ENCODE results near the gene RGS19. TPM values are rescaled to one million over a fixed set of nuclear protein-coding genes. Genes with fewer than 3 reads are reported as not detected.
A peak's percentile ranks its signal among the peaks of the same experiment; 100 is the strongest.

RGS19 gene
- total RNA-seq, 1 experiment from 2014 or later = 17.2 TPM

DNA sequence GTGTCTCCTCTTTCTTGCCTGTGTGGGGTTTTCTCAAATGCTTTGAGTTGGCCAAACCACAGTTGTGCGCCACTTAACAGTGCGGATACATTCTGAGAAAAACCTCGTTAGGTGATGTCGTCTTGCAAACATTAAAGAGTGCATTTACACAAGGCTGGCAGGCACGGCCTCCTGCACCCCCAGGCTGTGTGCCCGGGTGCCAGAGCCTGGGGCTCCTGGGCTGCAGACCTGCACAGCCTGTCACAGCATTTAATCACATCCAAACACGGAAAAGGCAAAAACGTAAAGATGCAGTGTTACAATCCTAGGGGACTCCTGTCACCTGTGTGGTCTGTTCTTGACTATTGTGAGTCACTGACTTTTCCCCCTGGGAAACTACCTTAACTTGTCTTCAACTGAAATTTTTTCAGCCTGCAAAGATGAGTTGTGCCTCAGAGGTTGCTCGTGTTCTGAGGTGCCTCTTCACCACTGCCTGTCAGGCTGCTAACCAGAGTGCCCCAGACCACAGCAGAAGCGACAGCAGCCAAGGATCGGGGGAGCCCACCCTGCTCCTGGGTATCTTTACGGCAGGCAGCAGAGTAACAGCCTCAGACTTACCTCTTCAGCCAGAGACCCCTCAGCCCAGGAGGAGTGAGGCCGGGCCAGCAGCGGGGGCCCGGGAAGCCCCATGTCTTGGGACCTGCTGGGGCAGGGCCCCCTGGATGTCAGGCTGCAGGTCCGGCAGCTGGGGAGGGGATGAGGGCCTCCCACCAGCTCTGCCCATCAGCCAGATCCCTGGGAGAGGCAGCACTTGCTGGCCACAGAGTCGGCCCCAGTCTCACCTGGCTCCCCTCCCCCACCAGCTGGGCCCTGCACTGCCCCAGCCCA lies 44.0 kb downstream of the RGS19 start:
- CTCF ChIA-PET = no interaction called here

DNA sequence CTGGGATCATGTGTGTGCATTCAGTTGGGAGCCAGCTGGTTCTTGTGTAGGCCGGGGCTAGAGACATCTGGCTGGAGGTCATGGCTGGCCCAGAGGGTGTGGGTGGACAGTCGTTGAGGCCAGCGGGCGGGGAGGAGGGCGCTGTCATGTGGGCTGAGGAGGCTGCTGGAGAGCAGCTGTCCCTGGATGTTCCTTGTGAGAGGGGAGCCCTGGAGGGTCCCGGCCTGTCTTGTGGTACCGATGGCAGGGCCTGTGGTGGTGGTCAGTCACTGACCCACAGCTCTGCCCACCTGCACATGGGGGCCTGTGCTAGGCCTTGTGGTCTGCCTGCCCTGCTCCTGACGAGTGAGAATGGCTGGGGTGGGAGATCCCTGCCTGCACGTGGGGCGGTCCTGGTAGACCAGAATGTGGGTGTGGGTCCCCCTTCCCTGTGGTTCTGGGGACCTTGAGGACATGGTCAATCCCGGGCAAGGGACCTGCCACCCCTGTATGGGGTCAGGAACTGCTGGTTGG lies 45.3 kb downstream of the RGS19 start:
- H3K27me3 Mint-ChIP-seq (ENCODE audit: unreplicated experiment) = peaks cover 9% of the 10 kb centered on the region
- no peak for DNase-seq
- peak overlapping the region; percentile 12 for H3K27ac Mint-ChIP-seq (ENCODE audit: unreplicated experiment)
- CTCF ChIA-PET = no interaction called here
- H3K4me1 Mint-ChIP-seq (ENCODE audit: low read depth, unreplicated experiment) = peaks cover 6% of the 10 kb centered on the region
- TF ChIP-seq, protein P1, sequence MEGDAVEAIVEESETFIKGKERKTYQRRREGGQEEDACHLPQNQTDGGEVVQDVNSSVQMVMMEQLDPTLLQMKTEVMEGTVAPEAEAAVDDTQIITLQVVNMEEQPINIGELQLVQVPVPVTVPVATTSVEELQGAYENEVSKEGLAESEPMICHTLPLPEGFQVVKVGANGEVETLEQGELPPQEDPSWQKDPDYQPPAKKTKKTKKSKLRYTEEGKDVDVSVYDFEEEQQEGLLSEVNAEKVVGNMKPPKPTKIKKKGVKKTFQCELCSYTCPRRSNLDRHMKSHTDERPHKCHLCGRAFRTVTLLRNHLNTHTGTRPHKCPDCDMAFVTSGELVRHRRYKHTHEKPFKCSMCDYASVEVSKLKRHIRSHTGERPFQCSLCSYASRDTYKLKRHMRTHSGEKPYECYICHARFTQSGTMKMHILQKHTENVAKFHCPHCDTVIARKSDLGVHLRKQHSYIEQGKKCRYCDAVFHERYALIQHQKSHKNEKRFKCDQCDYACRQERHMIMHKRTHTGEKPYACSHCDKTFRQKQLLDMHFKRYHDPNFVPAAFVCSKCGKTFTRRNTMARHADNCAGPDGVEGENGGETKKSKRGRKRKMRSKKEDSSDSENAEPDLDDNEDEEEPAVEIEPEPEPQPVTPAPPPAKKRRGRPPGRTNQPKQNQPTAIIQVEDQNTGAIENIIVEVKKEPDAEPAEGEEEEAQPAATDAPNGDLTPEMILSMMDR (IDR thresholded peaks at IDR 0.05; ENCODE audit: unreplicated experiment) = no peak
- peaks cover 92% of the 10 kb centered on the region for H3K36me3 Mint-ChIP-seq (ENCODE audit: insufficient read depth, unreplicated experiment)
- no TSS peak for BruUV-seq (replicated peaks)
- H3K9me3 Mint-ChIP-seq (ENCODE audit: low read depth, unreplicated experiment) = no peaks in the 10 kb centered on the region
- H3K4me3 Mint-ChIP-seq (ENCODE audit: low read depth, unreplicated experiment) = no peak overlapping the region
- intact Hi-C loops (cut with micrococcal nuclease; ENCODE audit: unreplicated experiment) = no loop called here

More for the DNA sequence above, 44.0 kb downstream of the RGS19 start:
- Mint-ChIP-seq H3K27ac (ENCODE audit: unreplicated experiment) (no peak overlapping the region), H3K36me3 (ENCODE audit: insufficient read depth, unreplicated experiment) (peaks cover 85% of the 10 kb centered on the region), H3K27me3 (ENCODE audit: unreplicated experiment) (peaks cover 19% of the 10 kb centered on the region), H3K9me3 (ENCODE audit: low read depth, unreplicated experiment) (no peaks in the 10 kb centered on the region), H3K4me1 (ENCODE audit: low read depth, unreplicated experiment) (peaks cover 6% of the 10 kb centered on the region), H3K4me3 (ENCODE audit: low read depth, unreplicated experiment) (no peak overlapping the region)
- intact Hi-C loops (cut with micrococcal nuclease; ENCODE audit: unreplicated experiment) = loop anchor here (5.0 kb wide), 1 partner anchor 87 kb away; no protein-coding TSS in a partner anchor
- no TSS peak for BruUV-seq (replicated peaks)
- TF ChIP-seq, protein P1 (IDR thresholded peaks at IDR 0.05; ENCODE audit: unreplicated experiment) = no peak
- no peak for DNase-seq

DNA sequence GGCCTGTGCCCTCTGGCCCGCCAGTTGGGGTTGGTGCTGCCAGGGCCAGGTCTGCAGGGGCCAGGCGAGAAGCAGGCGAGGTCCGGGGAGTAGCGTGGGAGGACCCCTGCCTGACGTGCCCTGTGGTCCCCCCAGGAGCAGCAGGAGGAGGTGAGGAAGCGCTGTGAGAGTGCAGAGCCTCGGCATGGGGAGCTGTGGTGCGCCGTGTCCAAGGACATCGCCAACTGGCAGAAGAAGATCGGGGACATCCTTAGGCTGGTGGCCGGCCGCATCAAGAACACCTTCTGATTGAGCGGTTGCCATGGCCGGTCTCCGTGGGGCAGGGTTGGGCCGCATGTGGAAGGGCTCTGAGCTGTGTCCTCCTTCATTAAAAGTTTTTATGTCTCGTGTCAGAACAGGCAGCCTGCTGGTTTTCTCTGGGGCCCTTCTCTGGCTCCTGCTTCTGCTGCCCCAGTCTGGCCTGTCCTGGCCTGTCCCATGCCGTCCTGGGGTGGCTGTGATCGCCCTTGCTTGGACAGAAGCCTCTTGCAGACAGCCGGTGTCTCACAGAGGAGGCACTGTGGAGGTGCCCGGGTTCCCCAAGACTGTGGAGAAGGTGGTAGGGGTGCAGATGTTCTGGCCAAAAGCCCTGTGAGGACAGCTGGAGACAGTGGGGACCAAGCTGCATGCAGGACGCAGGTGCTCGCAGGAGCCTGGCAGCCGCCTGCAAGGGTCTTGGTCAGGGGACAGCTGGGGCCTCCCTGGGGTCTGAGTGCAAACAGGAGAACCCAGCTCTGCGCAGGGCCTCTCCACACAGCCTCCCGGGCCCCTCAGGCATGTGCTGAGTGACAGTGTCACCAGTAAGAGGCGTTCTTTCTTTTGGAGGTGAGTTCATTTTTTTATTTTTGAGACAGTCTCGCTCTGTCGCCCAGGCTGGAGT lies 46.4 kb downstream of the RGS19 start:
- no peaks in the 10 kb centered on the region for H3K9me3 Mint-ChIP-seq (ENCODE audit: low read depth, unreplicated experiment)
- no TSS peak for BruUV-seq (replicated peaks)
- H3K27me3 Mint-ChIP-seq (ENCODE audit: unreplicated experiment) = peaks cover 8% of the 10 kb centered on the region
- H3K27ac Mint-ChIP-seq (ENCODE audit: unreplicated experiment) = no peak overlapping the region
- DNase-seq = no peak
- H3K36me3 Mint-ChIP-seq (ENCODE audit: insufficient read depth, unreplicated experiment) = peaks cover 91% of the 10 kb centered on the region
- no peak overlapping the region for H3K4me3 Mint-ChIP-seq (ENCODE audit: low read depth, unreplicated experiment)
- CTCF ChIA-PET = no interaction called here
- H3K4me1 Mint-ChIP-seq (ENCODE audit: low read depth, unreplicated experiment) = peaks cover 6% of the 10 kb centered on the region
- intact Hi-C loops (cut with micrococcal nuclease; ENCODE audit: unreplicated experiment) = no loop called here
- TF ChIP-seq, protein P1 (IDR thresholded peaks at IDR 0.05; ENCODE audit: unreplicated experiment) = no peak

DNA sequence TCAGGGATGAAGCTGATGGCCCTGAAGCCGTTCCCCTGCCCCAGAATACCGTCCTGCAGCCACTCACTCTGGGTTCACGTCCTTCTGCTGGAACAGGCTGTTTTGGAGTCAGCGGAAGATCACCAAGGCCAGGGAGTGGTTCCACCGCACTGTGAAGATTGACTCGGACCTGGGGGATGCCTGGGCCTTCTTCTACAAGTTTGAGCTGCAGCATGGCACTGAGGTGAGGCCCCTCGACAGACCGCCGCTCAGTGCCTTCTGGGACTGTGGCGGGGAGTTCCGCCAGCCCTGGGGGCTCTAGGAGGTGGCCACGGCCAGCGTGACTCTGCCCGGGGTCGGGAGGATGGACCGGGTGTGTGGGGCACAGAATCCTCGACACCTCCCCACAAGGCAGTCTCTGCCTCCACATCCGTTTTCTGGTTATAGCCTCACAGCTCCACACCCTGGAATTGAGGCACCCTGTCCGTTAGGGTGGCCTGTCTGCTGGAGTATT lies 47.5 kb downstream of the RGS19 start:
- Mint-ChIP-seq H3K27me3 (ENCODE audit: unreplicated experiment) (no peaks in the 10 kb centered on the region), H3K4me1 (ENCODE audit: low read depth, unreplicated experiment) (no peaks in the 10 kb centered on the region), H3K9me3 (ENCODE audit: low read depth, unreplicated experiment) (no peaks in the 10 kb centered on the region), H3K27ac (ENCODE audit: unreplicated experiment) (no peak overlapping the region), H3K36me3 (ENCODE audit: insufficient read depth, unreplicated experiment) (peaks cover 91% of the 10 kb centered on the region), H3K4me3 (ENCODE audit: low read depth, unreplicated experiment) (no peak overlapping the region)
- DNase-seq = no peak
- no TSS peak for BruUV-seq (replicated peaks)
- intact Hi-C loops (cut with micrococcal nuclease; ENCODE audit: unreplicated experiment) = no loop called here
- TF ChIP-seq, protein P1 (IDR thresholded peaks at IDR 0.05; ENCODE audit: unreplicated experiment) = no peak
- CTCF ChIA-PET = no interaction called here
